GM23338 (cell line): Measurements from ENCODE around the gene EPSTI1. TPM values are rescaled to one million over a fixed set of nuclear protein-coding genes. Genes with fewer than 3 reads are reported as not detected.

ENCODE experiments used
- ATAC-seq: fragments of 200-7000 bp; cut with Tn5 transposase; 3 replicates; pipeline ENCODE4 v1.9.1; 2020
- DNase-seq: peaks from one replicate; pipeline ENCODE4 v3.0.0-alpha.2; 2015; ENCODE audit warnings: low spot score
- H2AFZ ChIP-seq: fragments of 200-600 bp; sonication (generic); 2 replicates; pipeline ENCODE4 v1.8.0; 2016; ENCODE audit warnings: antibody characterized with exemption, mild to moderate bottlenecking, moderate library complexity
- H3F3A ChIP-seq: fragments of 200-600 bp; sonication (generic); replicated peaks from 2 replicates; pipeline ENCODE4 v1.8.0; 2017; ENCODE audit warnings: antibody characterized with exemption, mixed run types, low read depth
- H3K27ac ChIP-seq: fragments of 200-600 bp; sonication (generic); 2 replicates; pipeline ENCODE4 v1.6.1; 2016; ENCODE audit warnings: low read depth
- H3K27me3 ChIP-seq: fragments of 200-600 bp; sonication (generic); 2 replicates; pipeline ENCODE4 v1.8.0; 2016; ENCODE audit warnings: mild to moderate bottlenecking, mixed run types, moderate library complexity; ENCODE audit not compliant: insufficient read depth
- H3K36me3 ChIP-seq: fragments of 200-600 bp; sonication (generic); 2 replicates; pipeline ENCODE4 v1.8.0; 2016; ENCODE audit warnings: mild to moderate bottlenecking; ENCODE audit not compliant: insufficient read depth
- H3K4me1 ChIP-seq: fragments of 200-600 bp; sonication (generic); 2 replicates; pipeline ENCODE4 v1.8.0; 2016; ENCODE audit warnings: mild to moderate bottlenecking, moderate library complexity; ENCODE audit not compliant: insufficient read depth
- H3K4me2 ChIP-seq: fragments of 200-600 bp; sonication (generic); 2 replicates; pipeline ENCODE4 v1.7.1; 2017; ENCODE audit warnings: mixed run types
- H3K4me3 ChIP-seq: fragments of 200-600 bp; sonication (generic); 2 replicates; pipeline ENCODE4 v1.6.1; 2016; ENCODE audit warnings: mixed run types
- H3K79me2 ChIP-seq: fragments of 200-600 bp; sonication (generic); replicated peaks from 2 replicates; pipeline ENCODE4 v1.8.0; 2017; ENCODE audit warnings: mild to moderate bottlenecking; ENCODE audit not compliant: insufficient read depth
- H3K9me2 ChIP-seq: fragments of 200-600 bp; sonication (generic); 2 replicates; pipeline ENCODE4 v1.8.0; 2017; ENCODE audit not compliant: insufficient read depth
- H4K20me1 ChIP-seq: fragments of 200-600 bp; sonication (generic); replicated peaks from 2 replicates; pipeline ENCODE4 v1.8.0; 2017; ENCODE audit warnings: mild to moderate bottlenecking; ENCODE audit not compliant: insufficient read depth
- H3K27ac Mint-ChIP-seq: 2 replicates; pipeline ENCODE4 v1.8.0; 2020; ENCODE audit warnings: inconsistent platforms, mild to moderate bottlenecking, moderate library complexity, mixed read lengths
- H3K27me3 Mint-ChIP-seq: 3 replicates; pipeline ENCODE4 v1.8.0; 2022; ENCODE audit warnings: low read depth, mild to moderate bottlenecking, moderate library complexity, mixed read lengths, inconsistent platforms; ENCODE audit not compliant: insufficient read depth, poor library complexity
- H3K36me3 Mint-ChIP-seq: 3 replicates; pipeline ENCODE4 v1.8.0; 2021; ENCODE audit warnings: low read depth, mild to moderate bottlenecking, inconsistent platforms, moderate library complexity, mixed read lengths
- H3K4me1 Mint-ChIP-seq: 3 replicates; pipeline ENCODE4 v1.8.0; 2020; ENCODE audit warnings: mild to moderate bottlenecking, inconsistent platforms, mixed read lengths
- H3K4me3 Mint-ChIP-seq: 3 replicates; pipeline ENCODE4 v1.8.0; 2021; ENCODE audit warnings: moderate library complexity, mild to moderate bottlenecking, inconsistent platforms, mixed read lengths
- H3K9me3 Mint-ChIP-seq: 3 replicates; pipeline ENCODE4 v1.8.0; 2020; ENCODE audit warnings: moderate library complexity, mild to moderate bottlenecking, inconsistent platforms, mixed read lengths
- CREB1 ChIP-seq: fragments of 250-450 bp; sonication (Bioruptor Pico); IDR thresholded peaks from 2 replicates; pipeline ENCODE4 v1.5.0; 2020; ENCODE audit warnings: low read depth, mild to moderate bottlenecking, moderate library complexity
- ETS1 ChIP-seq: IDR thresholded peaks from 2 replicates; pipeline ENCODE4 v1.6.1; 2016; ENCODE audit warnings: antibody characterized with exemption
- EZH2 ChIP-seq: fragments of 200-600 bp; sonication (generic); IDR thresholded peaks from one replicate; pipeline ENCODE4 v1.8.0; 2017; ENCODE audit warnings: antibody characterized with exemption, mild to moderate bottlenecking, low read depth; ENCODE audit not compliant: unreplicated experiment
- EZH2phosphoT487 ChIP-seq: fragments of 200-600 bp; sonication (generic); IDR thresholded peaks from one replicate; pipeline ENCODE4 v1.8.1; 2018; ENCODE audit warnings: antibody characterized with exemption; ENCODE audit not compliant: unreplicated experiment
- NANOG ChIP-seq: IDR thresholded peaks from 2 replicates; pipeline ENCODE4 v1.6.1; 2016; ENCODE audit warnings: antibody characterized with exemption, borderline replicate concordance
- POLR2AphosphoS5 ChIP-seq: IDR thresholded peaks from 2 replicates; pipeline ENCODE4 v1.6.1; 2016; ENCODE audit warnings: antibody characterized with exemption, low read depth
- REST ChIP-seq: IDR thresholded peaks from one replicate; pipeline ENCODE4 v1.6.1; 2018; ENCODE audit warnings: antibody characterized with exemption; ENCODE audit not compliant: unreplicated experiment
- STAT1 ChIP-seq: IDR thresholded peaks from one replicate; pipeline ENCODE4 v1.6.1; 2016; ENCODE audit warnings: antibody characterized with exemption; ENCODE audit not compliant: unreplicated experiment
- ZNF331 ChIP-seq: fragments of 250-450 bp; sonication (Bioruptor Pico); IDR thresholded peaks from 2 replicates; pipeline ENCODE4 v1.5.0; 2020; ENCODE audit warnings: low read depth, mild to moderate bottlenecking, moderate library complexity
- ZNF462 ChIP-seq: fragments of 250-450 bp; sonication (Bioruptor Pico); IDR thresholded peaks from 2 replicates; pipeline ENCODE4 v1.5.0; 2020; ENCODE audit warnings: mild to moderate bottlenecking, moderate library complexity
- polyA plus RNA-seq: library from polyadenylated mRNA; unstranded; fragments of >200 nt; fragmentation: Nextera tagmentation; extraction: Ambion mirVana; gene quantifications from 2 replicates; pipeline ENCODE4 v1.2.1, GENCODE V29; 2016
- total RNA-seq: library from RNA; depleted of rRNA; stranded (reverse); fragments of >200 nt; shearing (Covaris generic); gene quantifications from 2 replicates; pipeline ENCODE4 v1.2.3, GENCODE V29; 2014

EPSTI1 gene
- total and polyA plus RNA-seq, 2 experiments from 2014 or later: 0.10 to 0.68 TPM

DNA sequence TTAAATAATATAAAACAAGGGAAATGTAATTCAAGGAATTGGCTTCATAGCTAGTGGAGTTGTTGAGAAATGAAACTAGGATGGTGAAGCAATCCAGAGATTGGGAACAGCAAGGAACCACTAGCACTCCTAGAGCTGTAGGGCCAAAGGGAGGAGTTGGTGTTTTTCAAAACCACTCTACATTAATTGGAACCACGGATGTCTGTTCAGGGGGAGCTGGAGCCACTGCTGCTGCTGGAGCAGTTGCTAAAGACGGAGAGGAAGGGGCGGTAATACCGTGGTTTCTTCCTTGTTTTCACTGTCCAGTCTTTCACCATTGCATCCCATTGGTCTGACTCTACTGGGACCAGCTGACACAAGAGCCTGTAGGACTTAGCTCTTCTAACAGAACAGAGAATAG, 39.8 kb upstream of the EPSTI1 start:
- Histone ChIP-seq H3K4me2 (no peak overlapping the region), H3K9me2 (no peaks in the 10 kb centered on the region), H3K36me3 (no peaks in the 10 kb centered on the region), H3K4me1 (no peaks in the 10 kb centered on the region), H4K20me1 (0 out of 2 replicates have a peak, but pooled peaks cover 4% of the 10 kb centered on the region), H3K27ac (no peak overlapping the region), H2AFZ (no peak overlapping the region), H3K79me2 (peaks cover 45% of the 10 kb centered on the region), H3K4me3 (no peak overlapping the region), H3K27me3 (no peaks in the 10 kb centered on the region), H3F3A (no peaks in the 10 kb centered on the region)
- Mint-ChIP-seq H3K27ac (no peak overlapping the region), H3K36me3 (peaks cover 18% of the 10 kb centered on the region; the same call in 2 of the 3 replicates), H3K4me1 (peaks cover 3% of the 10 kb centered on the region; the same call in 2 of the 3 replicates), H3K9me3 (no peaks in the 10 kb centered on the region), H3K4me3 (no peak overlapping the region), H3K27me3 (no peaks in the 10 kb centered on the region)
- DNase-seq (no peak), ATAC-seq (no peak)
- TF ChIP-seq ZNF331 (no peak), EZH2 (no peak), REST (no peak), CREB1 (CRISPR knock-in tag) (no peak), NANOG (no peak), STAT1 (no peak)

GRCh38 chr13:43030548-43030947, 38.5 kb upstream of the EPSTI1 start:
- Mint-ChIP-seq H3K9me3 (no peaks in the 10 kb centered on the region), H3K27ac (no peak overlapping the region)
- H3K27me3 ChIP-seq: no peaks in the 10 kb centered on the region
- TF ChIP-seq ZNF462 (CRISPR knock-in tag): no peak
- no peak for TF ChIP-seq ZNF331
- no peak for TF ChIP-seq ETS1
- TF ChIP-seq POLR2AphosphoS5: no peak
- no peak for TF ChIP-seq EZH2phosphoT487

More at GRCh38 chr13:43030548-43030947, 38.5 kb upstream of the EPSTI1 start:
- H3K4me3 ChIP-seq: no peak overlapping the region
- ATAC-seq: no peak
- H3K9me2 ChIP-seq: no peaks in the 10 kb centered on the region
- Mint-ChIP-seq H3K4me1 (peaks cover 2% of the 10 kb centered on the region; the same call in 1 of the 3 replicates), H3K36me3 (peaks cover 18% of the 10 kb centered on the region; the same call in 2 of the 3 replicates), H3K4me3 (no peak overlapping the region), H3K27me3 (no peaks in the 10 kb centered on the region)
- H4K20me1 ChIP-seq: 0 out of 2 replicates have a peak, but pooled peaks cover 4% of the 10 kb centered on the region
- H3F3A ChIP-seq: no peaks in the 10 kb centered on the region
- no peak overlapping the region for H2AFZ ChIP-seq
- H3K4me2 ChIP-seq: no peak overlapping the region
- H3K36me3 ChIP-seq: no peaks in the 10 kb centered on the region
- no peaks in the 10 kb centered on the region for H3K4me1 ChIP-seq
- H3K27ac ChIP-seq: no peak overlapping the region
- DNase-seq: no peak
- peaks cover 50% of the 10 kb centered on the region for H3K79me2 ChIP-seq
